ENCODE measurements around the gene MRFAP1L1.
A peak's percentile ranks its signal among the peaks of the same experiment; 100 is the strongest.
"Not testable (repeated sequence)": the region's sequence is repeated elsewhere in the genome, so short reads cannot be mapped to it uniquely, and the experiment has no call there.

The MRFAP1L1 gene

DNA sequence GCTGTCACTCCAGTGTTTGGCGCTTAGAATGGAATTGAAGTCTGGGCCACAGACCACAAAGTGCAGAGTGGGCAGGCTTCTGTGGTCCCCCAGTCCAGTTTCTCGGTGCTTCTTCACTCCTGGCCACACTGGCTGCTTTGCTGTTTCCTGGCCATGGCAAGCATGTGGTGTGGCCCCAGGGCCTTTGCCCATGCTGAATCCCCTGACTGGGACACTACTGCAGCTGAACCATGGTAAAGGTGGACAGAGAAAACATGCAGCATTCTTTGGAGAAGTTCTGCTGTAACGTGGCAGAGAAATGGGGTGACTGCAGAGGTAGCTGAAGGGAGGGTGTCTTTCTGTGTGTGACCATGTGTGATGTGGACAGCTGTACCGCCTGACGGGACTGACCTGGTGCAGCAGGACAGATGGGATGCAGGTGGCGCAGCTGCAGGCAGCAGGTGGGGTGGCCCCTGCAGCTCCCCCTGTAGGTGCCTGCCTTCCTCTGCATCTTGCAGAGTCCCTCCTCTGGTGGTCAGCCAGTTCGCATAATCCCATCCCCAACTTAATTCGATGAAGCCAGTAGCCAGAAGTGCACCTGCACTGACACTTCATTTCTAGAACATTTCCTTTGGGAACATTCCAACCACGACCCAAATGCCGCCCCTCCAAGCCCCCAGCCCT lies 29.2 kb downstream of the MRFAP1L1 start:
- no peak overlapping the region for H3K4me3 ChIP-seq (ENCODE audit: low read length)
- H3K4me1 ChIP-seq (ENCODE audit: control insufficient read depth, insufficient read depth, low read length): peaks cover 9% of the 10 kb centered on the region
- no peaks in the 10 kb centered on the region for H3K9me3 ChIP-seq (replicated peaks; ENCODE audit: low read length)
- H3K9ac ChIP-seq (ENCODE audit: low read depth, low read length): no peak overlapping the region
- H3K36me3 ChIP-seq (ENCODE audit: insufficient read depth, low read length): peaks cover 3% of the 10 kb centered on the region
- H3K4me2 ChIP-seq (ENCODE audit: low read length): no peak overlapping the region
- no peaks in the 10 kb centered on the region for H3K27me3 ChIP-seq (ENCODE audit: control insufficient read depth, insufficient read depth, low read length)

DNA sequence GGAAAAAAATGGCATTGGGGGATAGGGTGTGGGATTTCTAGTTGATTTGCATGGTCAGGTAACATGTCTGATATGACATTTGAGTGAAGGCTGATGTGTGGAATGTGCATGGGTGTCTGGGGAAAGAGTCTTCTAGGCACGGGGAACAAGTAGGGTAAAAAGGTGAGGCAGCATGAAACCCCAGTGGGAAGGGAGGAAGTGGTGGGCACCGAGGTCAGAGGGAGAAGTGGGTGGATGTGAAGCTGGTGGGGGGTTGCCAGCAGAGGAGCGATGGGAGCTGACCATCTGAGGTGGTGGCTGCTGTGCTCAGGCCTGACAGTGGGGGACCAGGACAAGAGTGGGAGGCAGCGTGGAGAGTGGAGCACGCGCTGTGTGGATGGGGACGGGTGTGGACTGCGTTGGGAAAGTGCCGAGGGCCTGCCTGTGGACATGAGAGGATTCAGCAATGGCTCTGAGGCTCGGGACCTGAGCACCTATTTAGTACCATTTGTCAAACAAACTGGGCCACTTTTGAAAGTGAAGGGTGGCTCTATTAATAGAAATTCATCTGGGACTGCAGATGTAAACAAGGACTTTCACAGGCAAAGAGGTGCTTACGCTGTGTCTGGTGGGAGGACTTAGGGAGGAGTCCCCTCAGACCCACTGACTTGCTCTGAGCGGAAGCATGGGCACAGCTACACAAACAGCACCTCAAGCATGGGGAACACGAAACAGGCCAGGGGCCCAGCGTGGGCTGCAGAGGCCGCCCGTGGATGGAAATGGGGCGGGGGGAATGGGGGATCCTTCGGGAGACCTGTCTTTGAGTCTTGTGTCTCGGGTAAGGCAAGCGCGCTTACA lies 32.7 kb downstream of the MRFAP1L1 start:
- peaks cover 3% of the 10 kb centered on the region for H3K36me3 ChIP-seq (ENCODE audit: insufficient read depth, low read length)
- no peaks in the 10 kb centered on the region for H3K27me3 ChIP-seq (ENCODE audit: control insufficient read depth, insufficient read depth, low read length)
- no peak overlapping the region for H3K4me3 ChIP-seq (ENCODE audit: low read length)
- no peaks in the 10 kb centered on the region for H3K9me3 ChIP-seq (replicated peaks; ENCODE audit: low read length)
- H3K4me2 ChIP-seq (ENCODE audit: low read length): peak overlapping the region; percentile 6
- H3K9ac ChIP-seq (ENCODE audit: low read depth, low read length): peak overlapping the region; percentile 22
- peaks cover 17% of the 10 kb centered on the region for H3K4me1 ChIP-seq (ENCODE audit: control insufficient read depth, insufficient read depth, low read length)

DNA sequence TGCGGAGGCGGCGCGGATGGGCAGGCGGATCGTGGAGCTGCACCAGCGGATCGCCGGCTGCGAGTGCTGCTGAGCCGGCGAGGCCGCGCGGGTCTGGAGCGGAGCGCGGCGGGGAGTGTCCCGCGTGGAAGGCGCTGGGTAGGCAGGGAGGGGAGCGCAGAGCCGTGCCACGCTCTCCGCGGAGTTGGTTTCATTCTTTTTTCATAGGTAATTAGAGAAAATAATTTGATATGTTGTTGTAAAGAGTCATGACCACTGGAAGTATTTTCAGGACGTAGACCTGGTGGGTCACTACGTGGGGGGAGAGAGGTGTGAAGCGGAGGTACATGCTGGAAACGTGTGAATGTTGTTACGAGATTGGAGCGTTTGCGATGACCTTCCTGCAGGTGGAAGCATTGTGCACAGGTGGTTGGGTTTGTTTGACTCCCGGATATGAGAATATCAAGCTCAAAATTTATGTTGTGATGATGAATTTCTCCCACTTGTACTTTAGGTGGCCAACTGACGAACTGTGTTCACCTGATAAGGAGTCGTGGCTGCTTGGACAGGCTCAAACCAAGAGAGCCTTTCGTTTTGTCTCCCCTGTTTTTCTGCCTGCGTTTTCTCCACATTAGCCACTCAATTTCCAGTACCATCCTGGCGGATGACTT lies 35.0 kb downstream of the MRFAP1L1 start:
- Histone ChIP-seq H3K4me3 (ENCODE audit: low read length) (peak overlapping the region; percentile 89), H3K27me3 (ENCODE audit: control insufficient read depth, insufficient read depth, low read length) (no peaks in the 10 kb centered on the region), H3K9ac (ENCODE audit: low read depth, low read length) (peak overlapping the region; percentile 82), H3K36me3 (ENCODE audit: insufficient read depth, low read length) (peaks cover 3% of the 10 kb centered on the region), H3K4me2 (ENCODE audit: low read length) (peak overlapping the region; percentile 94), H3K4me1 (ENCODE audit: control insufficient read depth, insufficient read depth, low read length) (peaks cover 17% of the 10 kb centered on the region), H3K9me3 (replicated peaks; ENCODE audit: low read length) (no peaks in the 10 kb centered on the region)

GRCh38 chr4:6673660-6674499 lies 35.8 kb downstream of the MRFAP1L1 start:
- Histone ChIP-seq H3K9ac (ENCODE audit: low read depth, low read length) (peak overlapping the region; percentile 82), H3K9me3 (replicated peaks; ENCODE audit: low read length) (no peaks in the 10 kb centered on the region), H3K27me3 (ENCODE audit: control insufficient read depth, insufficient read depth, low read length) (no peaks in the 10 kb centered on the region), H3K36me3 (ENCODE audit: insufficient read depth, low read length) (peaks cover 3% of the 10 kb centered on the region), H3K4me1 (ENCODE audit: control insufficient read depth, insufficient read depth, low read length) (peaks cover 20% of the 10 kb centered on the region), H3K4me3 (ENCODE audit: low read length) (peak overlapping the region; percentile 89), H3K4me2 (ENCODE audit: low read length) (peak overlapping the region; percentile 94)

DNA sequence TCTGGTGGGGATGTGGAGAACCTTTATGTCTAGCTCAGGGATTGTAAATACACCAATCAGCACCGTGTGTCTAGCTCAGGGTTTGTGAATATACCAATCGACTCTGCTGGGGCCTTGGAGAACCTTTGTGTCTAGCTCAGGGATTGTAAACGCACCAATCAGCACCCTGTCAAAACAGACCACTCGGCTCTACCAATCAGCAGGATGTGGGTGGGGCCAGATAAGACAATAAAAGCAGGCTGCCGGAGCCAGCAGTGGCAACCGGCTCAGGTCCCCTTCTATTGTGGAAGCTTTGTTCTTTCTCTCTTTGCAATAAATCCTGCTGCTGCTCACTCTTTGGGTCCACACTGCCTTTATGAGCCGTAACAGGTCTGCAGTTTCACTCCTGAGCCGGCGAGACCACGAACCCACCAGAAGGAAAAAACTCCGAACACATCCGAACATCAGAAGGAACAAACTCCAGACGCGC lies 36.4 kb downstream of the MRFAP1L1 start:
- H3K36me3 ChIP-seq (ENCODE audit: insufficient read depth, low read length); H3K9me3 ChIP-seq (replicated peaks; ENCODE audit: low read length); H3K27me3 ChIP-seq (ENCODE audit: control insufficient read depth, insufficient read depth, low read length): not testable (repeated sequence)
- Histone ChIP-seq H3K4me1 (ENCODE audit: control insufficient read depth, insufficient read depth, low read length) (peaks cover 26% of the 10 kb centered on the region), H3K4me2 (ENCODE audit: low read length) (peak overlapping the region; percentile 94), H3K9ac (ENCODE audit: low read depth, low read length) (peak overlapping the region; percentile 82), H3K4me3 (ENCODE audit: low read length) (peak overlapping the region; percentile 89)

GRCh38 chr4:6672541-6673190 lies 37.0 kb downstream of the MRFAP1L1 start:
- H3K9ac ChIP-seq (ENCODE audit: low read depth, low read length); H3K9me3 ChIP-seq (replicated peaks; ENCODE audit: low read length); H3K27me3 ChIP-seq (ENCODE audit: control insufficient read depth, insufficient read depth, low read length); H3K36me3 ChIP-seq (ENCODE audit: insufficient read depth, low read length): not testable (repeated sequence)
- peak overlapping the region; percentile 94 for H3K4me2 ChIP-seq (ENCODE audit: low read length)
- peaks cover 28% of the 10 kb centered on the region for H3K4me1 ChIP-seq (ENCODE audit: control insufficient read depth, insufficient read depth, low read length)
- peak overlapping the region; percentile 89 for H3K4me3 ChIP-seq (ENCODE audit: low read length)

DNA sequence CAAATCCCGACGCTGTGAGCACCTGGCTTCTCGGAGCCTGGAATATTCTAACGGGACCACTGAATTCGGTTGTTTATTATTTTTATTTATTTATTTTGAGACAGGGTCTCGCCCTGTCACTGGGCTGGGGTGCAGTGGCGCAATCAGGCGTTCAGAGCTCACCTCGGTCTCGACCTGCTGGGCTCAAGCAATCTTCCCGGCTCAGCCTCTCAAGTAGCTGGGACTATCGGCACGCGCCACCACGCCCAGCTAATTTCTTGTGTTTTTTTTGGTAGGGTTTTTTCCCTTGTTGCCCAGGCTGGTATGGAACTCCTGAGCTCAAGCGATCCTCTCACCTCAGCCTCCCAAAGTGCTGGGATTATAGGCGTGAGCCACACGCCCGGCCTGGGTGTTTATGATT lies 37.5 kb downstream of the MRFAP1L1 start:
- Histone ChIP-seq H3K36me3 (ENCODE audit: insufficient read depth, low read length) (peaks cover 3% of the 10 kb centered on the region), H3K4me2 (ENCODE audit: low read length) (no peak overlapping the region), H3K4me1 (ENCODE audit: control insufficient read depth, insufficient read depth, low read length) (peaks cover 28% of the 10 kb centered on the region), H3K9me3 (replicated peaks; ENCODE audit: low read length) (no peaks in the 10 kb centered on the region), H3K27me3 (ENCODE audit: control insufficient read depth, insufficient read depth, low read length) (no peaks in the 10 kb centered on the region), H3K4me3 (ENCODE audit: low read length) (no peak overlapping the region), H3K9ac (ENCODE audit: low read depth, low read length) (no peak overlapping the region)

- Histone ChIP-seq H3K9ac (ENCODE audit: low read depth, low read length) (no peak overlapping the region), H3K27me3 (ENCODE audit: control insufficient read depth, insufficient read depth, low read length) (no peaks in the 10 kb centered on the region), H3K4me3 (ENCODE audit: low read length) (no peak overlapping the region), H3K4me1 (ENCODE audit: control insufficient read depth, insufficient read depth, low read length) (peaks cover 28% of the 10 kb centered on the region), H3K9me3 (replicated peaks; ENCODE audit: low read length) (no peaks in the 10 kb centered on the region), H3K36me3 (ENCODE audit: insufficient read depth, low read length) (peaks cover 3% of the 10 kb centered on the region), H3K4me2 (ENCODE audit: low read length) (no peak overlapping the region)
These were observed 38.0 kb downstream of the MRFAP1L1 start for GRCh38 chr4:6671648-6672047.

GRCh38 chr4:6668391-6668790 lies 41.3 kb downstream of the MRFAP1L1 start:
- peaks cover 17% of the 10 kb centered on the region for H3K27me3 ChIP-seq (ENCODE audit: control insufficient read depth, insufficient read depth, low read length)
- H3K4me3 ChIP-seq (ENCODE audit: low read length): no peak overlapping the region
- H3K4me1 ChIP-seq (ENCODE audit: control insufficient read depth, insufficient read depth, low read length): peaks cover 20% of the 10 kb centered on the region
- no peaks in the 10 kb centered on the region for H3K9me3 ChIP-seq (replicated peaks; ENCODE audit: low read length)
- H3K9ac ChIP-seq (ENCODE audit: low read depth, low read length): no peak overlapping the region
- peak overlapping the region; percentile 38 for H3K4me2 ChIP-seq (ENCODE audit: low read length)
- H3K36me3 ChIP-seq (ENCODE audit: insufficient read depth, low read length): no peaks in the 10 kb centered on the region

DNA sequence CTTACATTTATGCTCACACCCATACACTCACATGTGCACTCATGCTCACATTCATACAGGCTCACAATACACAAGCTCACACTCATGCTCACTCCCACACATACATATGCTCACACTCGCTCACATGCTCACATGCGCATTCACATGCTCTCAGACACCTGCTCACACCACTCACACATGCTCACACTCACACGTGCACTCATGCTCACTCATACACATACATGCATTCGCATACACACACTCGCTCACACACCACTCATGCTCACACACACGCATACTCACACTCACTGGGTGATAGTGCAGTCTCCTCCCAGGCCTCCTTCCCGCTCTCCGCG lies 44.4 kb downstream of the MRFAP1L1 start:
- Histone ChIP-seq H3K9ac (ENCODE audit: low read depth, low read length) (no peak overlapping the region), H3K4me1 (ENCODE audit: control insufficient read depth, insufficient read depth, low read length) (peaks cover 20% of the 10 kb centered on the region), H3K4me2 (ENCODE audit: low read length) (no peak overlapping the region), H3K36me3 (ENCODE audit: insufficient read depth, low read length) (no peaks in the 10 kb centered on the region), H3K4me3 (ENCODE audit: low read length) (no peak overlapping the region), H3K9me3 (replicated peaks; ENCODE audit: low read length) (no peaks in the 10 kb centered on the region), H3K27me3 (ENCODE audit: control insufficient read depth, insufficient read depth, low read length) (peaks cover 25% of the 10 kb centered on the region)

Measured in skeletal muscle satellite cell (primary cell).